Stimulated activated CD4-positive, alpha-beta T cell treated with anti-CD3 and anti-CD28 coated beads, Interleukin-15, amount 100 ng/mL, for 48 hours (primary cell): ENCODE data around the gene ALOX15B.
"Not testable (repeated sequence)": the region's sequence is repeated elsewhere in the genome, so short reads cannot be mapped to it uniquely, and the experiment has no call there.

Experiments used
- DNase-seq, 2 donors: peaks; one replicate each; pipeline ENCODE4 v3.0.0-alpha.2; 2020; ENCODE audit warnings: low read depth in 2 of 2

The ALOX15B gene

DNA sequence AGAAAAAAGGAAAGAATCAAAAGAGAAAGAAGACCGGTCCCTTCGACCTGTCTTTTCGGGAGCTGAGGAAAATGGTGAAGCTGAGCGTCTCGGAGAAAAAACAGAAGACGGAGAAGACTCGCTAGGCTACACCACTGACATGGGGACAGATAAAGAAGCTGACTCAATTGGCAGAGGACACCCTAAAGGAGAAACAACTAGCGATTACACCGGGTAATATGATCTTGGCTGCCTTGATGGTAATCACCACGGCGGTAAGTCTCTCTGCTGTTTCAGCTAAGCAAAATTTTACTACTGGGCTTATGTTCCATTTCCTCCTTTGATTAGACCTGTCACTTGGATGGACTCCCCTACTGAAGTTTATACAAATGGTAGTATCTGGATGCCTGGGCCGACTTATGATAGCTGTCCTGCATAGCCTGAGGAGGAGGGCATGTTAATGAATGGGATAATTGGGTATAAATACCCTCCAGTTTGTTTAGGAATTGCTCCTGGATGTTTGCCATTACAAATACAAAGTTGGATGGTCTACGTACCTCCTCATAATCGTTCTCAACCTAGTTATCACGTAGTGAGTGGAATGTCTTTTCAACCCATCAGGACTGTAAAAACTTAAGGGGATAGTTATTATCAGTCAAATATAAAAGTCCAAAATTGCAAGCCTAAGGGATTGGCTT is 24.1 kb downstream of the ALOX15B start:
- no peak for DNase-seq

- no peak for DNase-seq
These were observed 25.1 kb downstream of the ALOX15B start for GRCh38 chr17:8063761-8064534.

- no peak for DNase-seq
These were observed 25.7 kb downstream of the ALOX15B start for GRCh38 chr17:8064561-8065019.

GRCh38 chr17:8066841-8067775 is 28.2 kb downstream of the ALOX15B start:
- no peak for DNase-seq

GRCh38 chr17:8067806-8068205 is 28.9 kb downstream of the ALOX15B start:
- no peak for DNase-seq

- DNase-seq, result no peak
These were observed 30.1 kb downstream of the ALOX15B start for GRCh38 chr17:8068736-8069586.

DNA sequence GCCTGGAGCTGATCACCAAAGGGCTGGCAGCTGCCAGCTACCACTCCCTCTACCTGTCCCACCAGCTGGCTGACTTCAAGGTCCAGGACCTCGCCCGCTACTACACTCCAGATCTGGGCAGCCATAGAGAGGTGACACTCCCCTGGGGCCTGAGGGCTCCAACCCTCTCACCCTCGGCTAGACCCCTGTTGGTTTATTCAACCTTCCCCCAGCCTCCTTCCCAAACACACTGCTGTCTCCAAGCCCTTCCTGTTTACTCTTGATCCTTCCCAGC is 30.7 kb downstream of the ALOX15B start:
- DNase-seq, result no peak

- no peak for DNase-seq
These were observed 32.6 kb downstream of the ALOX15B start for GRCh38 chr17:8071496-8071895.

DNA sequence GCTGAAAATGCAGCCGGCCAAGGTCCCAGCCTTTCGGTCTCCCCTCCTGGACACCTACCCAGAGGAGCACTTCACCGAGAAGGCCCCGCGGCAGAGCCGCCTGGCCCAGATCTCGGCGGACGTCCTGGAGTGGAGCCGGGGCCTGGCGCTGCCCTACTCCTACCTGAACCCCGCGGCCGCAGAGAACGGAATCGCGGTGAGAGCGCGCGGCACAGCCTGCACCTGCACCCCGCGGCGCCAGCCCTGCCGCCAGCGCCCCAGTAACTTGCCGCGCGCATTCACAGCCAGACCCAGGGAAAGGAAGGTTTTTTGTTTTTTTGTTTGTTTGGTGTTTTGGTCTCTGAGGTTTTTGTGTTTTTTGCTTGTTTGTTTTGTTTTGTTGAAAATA is 33.5 kb downstream of the ALOX15B start:
- no peak for DNase-seq

DNA sequence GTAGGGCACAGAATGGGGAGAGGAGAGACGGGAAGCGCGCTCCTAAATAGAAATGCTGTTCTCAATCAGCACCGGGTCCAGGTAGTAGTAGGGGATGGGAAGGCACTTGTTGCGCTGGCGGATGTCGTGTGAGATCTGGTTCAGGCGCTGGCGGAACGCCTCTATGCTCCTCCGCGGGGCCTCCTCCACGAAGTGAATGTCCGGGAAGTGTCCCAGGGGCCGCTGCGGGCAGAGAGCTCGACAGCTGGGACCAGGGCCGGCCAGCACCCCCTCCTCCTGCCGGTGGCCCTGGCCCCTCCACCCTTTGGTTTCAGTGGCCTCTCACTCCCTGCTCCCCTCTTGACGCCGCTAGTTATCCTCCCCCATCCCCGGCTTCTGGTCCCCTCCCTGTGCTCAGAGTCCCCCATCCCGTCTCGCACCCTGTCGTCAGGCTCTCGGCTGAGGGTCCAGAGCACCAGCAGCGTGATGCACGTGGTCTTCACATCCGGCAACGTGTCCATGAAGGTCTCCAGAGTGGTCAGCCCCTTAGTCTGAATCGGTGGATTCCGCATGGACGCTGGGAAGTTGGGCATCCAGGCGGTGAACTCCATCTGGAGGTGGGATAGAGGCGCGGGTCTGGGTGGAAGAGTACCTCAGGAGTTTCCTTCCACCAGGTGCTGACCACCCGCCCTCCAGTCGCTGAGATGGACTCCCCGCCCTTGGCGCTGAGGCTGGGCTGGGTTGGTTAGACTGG is 34.0 kb downstream of the ALOX15B start:
- no peak for DNase-seq

DNA sequence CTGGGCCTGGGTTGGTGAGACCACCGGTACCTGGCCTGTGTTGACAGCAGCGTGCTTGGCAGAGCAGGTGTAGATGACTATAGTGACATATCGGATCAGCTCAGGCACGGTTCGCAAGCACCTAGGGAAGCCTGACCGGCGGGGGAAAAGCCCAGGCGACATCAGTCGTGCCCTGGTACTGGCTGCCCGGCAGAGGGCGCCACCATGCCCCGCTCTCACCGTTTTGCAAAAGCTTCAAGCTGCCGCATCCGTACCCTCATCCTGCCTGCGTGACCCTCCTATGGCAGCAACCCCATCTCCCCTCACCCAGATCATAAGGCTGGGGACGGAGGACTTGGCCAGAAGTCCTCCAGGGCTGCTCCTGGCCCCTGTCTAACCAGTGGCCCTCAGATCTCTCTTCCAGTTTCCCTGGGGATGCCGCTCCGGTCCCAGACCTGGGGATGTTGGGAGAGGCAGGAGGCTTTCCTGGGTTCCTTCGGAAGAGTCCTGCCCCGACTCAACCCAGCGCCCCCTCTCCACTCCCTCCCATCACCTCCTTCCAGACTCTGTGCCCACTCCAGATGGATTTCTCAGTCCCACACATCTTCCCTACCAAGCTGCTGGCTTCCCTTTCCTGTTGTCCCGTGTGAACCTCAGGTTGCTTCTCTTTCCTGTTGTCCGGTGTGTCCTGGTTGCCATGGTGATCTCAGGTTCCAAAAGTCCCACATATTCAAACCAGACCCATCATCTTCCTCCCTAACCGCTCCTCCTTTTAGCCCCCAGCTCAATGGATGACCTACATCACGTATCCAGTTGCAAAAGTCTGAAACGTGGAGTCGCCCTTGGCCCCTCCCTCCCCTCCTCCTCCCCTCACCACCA is 35.0 kb downstream of the ALOX15B start:
- peak; percentile 65 to 82 for DNase-seq

DNA sequence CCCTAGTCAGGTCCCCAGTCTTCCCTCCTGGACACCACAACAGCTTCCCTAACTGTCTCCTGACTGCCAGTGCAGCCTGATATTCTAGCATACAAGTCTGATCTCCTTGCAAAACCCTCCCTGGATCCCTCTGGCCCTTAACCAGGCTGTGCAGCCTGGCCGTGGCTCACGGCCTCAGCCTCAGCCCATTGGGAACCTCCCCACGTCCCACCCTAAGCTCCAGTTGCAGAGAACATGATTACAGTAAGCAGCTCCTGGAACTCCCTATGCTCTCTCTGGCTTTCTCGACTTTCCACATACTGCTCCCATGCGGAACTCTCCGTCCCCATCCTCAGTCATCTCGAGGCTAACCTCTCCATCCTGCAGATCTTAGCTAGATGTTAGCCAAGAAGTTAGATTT is 35.7 kb downstream of the ALOX15B start:
- no peak for DNase-seq

- no peak for DNase-seq
These were observed 36.2 kb downstream of the ALOX15B start for GRCh38 chr17:8075081-8075480.

- DNase-seq, result no peak
These were observed 36.9 kb downstream of the ALOX15B start for GRCh38 chr17:8075574-8076342.

GRCh38 chr17:8076502-8077266 is 37.8 kb downstream of the ALOX15B start:
- DNase-seq, result no peak

DNA sequence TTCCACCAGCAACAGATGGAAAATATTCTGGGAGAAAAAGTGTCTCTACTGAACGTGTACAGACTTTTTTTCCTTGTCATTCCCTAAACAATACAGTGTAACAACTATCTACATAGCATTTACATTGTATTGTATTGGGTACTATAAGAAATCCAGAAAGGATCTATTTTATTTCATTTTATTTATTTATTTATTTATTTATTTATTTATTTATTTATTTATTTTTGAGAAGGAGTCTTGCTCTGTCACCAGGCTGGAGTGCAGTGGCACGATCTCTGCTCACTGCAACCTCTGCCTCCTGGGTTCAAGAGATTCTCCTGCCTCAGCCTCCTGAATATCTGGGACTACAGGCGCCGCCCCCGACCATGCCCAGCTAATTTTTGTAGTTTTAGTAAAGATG is 39.1 kb downstream of the ALOX15B start:
- not testable (repeated sequence) for DNase-seq

DNA sequence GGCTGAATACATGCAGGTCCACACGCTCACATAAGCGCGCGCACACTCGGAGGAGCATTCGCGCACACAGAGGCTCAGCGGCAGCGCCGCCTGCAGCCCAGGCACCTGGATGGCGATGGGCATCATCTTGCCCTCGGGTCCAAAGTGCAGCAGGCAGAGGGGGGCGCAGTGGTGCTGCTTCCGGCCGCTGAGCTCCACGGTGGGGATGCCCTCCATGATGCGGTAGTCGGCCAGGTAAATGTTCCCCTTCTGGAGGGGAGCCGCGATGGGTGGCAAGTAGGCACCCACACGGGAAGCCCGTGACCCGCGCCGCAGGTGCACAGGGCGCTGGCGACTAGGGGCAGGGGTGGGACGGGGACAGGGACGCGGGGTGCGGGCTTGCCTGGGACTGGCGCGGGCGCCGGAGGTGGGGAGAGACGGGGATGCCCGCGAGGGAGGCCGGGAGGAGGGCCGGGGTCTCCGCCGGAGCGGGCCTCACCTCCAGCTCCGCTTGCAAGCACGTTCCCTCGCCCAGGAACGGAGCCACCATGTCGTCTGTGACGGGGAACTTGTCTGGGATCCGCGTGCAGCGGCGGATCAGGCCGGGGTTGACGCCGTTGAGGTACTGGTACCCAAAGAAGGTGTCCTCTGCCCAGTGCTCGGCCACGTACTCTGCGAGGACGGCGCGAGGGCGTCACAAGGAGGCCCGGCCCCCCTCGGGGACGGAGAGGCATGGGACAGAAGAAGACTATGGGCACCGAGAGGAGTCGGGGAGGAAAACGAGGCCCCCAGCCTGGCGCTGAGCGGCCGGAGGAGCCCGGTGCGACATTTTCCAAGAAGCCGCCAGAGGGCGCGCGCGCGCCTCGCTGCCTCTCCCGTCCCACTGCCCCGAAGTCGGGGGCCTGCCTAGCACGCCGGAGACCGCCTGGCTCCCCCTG is 40.7 kb downstream of the ALOX15B start:
- peak; percentile 67 to 75 for DNase-seq
